ENCODE measurements around the gene ANXA3. TPM values are rescaled to one million over a fixed set of nuclear protein-coding genes. Genes with fewer than 3 reads are reported as not detected.
A peak's percentile ranks its signal among the peaks of the same experiment; 100 is the strongest.

ANXA3 gene
- total and polyA plus RNA-seq, 8 donors = 26.1 to 235 (median 151) TPM

DNA sequence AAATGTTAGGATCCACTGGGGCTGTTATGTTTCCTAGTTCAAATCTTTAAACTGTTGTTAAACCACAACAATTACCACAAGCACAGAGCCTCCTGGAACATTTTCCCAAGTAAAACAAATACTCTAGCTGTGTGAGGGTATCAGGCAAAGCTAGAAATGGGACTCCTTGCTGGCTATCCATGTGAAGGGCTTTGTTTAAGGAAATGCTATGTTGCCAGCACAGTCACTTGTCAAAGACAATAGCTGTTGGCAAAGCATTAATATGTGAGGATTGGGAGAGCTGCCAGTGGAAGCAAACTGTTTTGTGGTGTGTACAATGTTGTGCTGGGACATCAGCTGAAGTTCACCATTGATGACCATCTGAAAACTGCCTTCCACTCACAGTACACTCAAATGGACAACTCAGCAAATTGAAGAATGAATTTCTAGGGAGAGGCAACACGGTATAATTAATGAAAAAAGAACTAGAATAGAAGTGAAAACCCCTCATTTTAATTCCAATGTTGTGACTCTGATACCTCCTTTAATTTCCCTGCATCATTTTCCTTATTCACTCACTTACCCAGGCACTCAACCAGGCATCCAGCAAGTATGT is 100.8 kb downstream of the ANXA3 start:
- no peaks in the 10 kb centered on the region for H3K36me3 ChIP-seq
- H3K9me3 ChIP-seq = no peaks in the 10 kb centered on the region
- no peak overlapping the region for H3K4me3 ChIP-seq
- H3K27me3 ChIP-seq = no peaks in the 10 kb centered on the region
- H3K27ac ChIP-seq = peak overlapping the region in 1 of 5 donors; percentile 33
- intact Hi-C loops (cut with DNase I; ENCODE audit: low total_unique reads) = no loop called here
- peak in 1 of 2 donors; percentile 50 for DNase-seq
- 34 to 55% (median 50%) methylated on average over 1 of the region's 1 CpG for WGBS, 5 donors
- TF ChIP-seq EP300 (IDR thresholded peaks at IDR 0.05) (no peak), POLR2AphosphoS5 (IDR thresholded peaks at IDR 0.05) (no peak), POLR2A (IDR thresholded peaks at IDR 0.05) (no peak)
- TF ChIP-seq, protein P1, sequence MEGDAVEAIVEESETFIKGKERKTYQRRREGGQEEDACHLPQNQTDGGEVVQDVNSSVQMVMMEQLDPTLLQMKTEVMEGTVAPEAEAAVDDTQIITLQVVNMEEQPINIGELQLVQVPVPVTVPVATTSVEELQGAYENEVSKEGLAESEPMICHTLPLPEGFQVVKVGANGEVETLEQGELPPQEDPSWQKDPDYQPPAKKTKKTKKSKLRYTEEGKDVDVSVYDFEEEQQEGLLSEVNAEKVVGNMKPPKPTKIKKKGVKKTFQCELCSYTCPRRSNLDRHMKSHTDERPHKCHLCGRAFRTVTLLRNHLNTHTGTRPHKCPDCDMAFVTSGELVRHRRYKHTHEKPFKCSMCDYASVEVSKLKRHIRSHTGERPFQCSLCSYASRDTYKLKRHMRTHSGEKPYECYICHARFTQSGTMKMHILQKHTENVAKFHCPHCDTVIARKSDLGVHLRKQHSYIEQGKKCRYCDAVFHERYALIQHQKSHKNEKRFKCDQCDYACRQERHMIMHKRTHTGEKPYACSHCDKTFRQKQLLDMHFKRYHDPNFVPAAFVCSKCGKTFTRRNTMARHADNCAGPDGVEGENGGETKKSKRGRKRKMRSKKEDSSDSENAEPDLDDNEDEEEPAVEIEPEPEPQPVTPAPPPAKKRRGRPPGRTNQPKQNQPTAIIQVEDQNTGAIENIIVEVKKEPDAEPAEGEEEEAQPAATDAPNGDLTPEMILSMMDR (IDR thresholded peaks at IDR 0.05) = no peak
- peaks cover 0 to 16% (median 2%) of the 10 kb centered on the region in 4 donors for H3K4me1 ChIP-seq

DNA sequence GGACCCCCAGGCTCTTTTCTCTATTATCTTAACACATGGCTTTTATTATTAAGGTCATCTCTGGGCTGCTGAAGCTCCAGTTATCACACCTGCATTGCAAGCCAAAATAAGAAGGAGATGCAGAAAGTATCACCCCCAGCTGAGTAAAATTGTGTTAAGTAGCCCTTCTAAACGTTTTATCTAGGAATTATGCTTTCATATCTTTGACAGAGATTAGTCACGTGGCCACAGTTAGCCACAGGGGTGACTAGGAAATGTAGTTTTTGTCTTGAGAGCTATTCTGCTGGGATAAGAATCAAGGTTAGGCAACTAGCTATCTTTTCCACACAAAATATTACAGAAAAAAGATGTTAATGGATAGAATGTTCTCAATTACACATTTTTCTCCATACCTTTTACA is 102.1 kb downstream of the ANXA3 start:
- no peak for DNase-seq
- intact Hi-C loops (cut with DNase I; ENCODE audit: low total_unique reads) = no loop called here
- Histone ChIP-seq H3K4me3 (no peak overlapping the region), H3K4me1 (peaks cover 0 to 10% (median 2%) of the 10 kb centered on the region in 4 donors), H3K36me3 (no peaks in the 10 kb centered on the region), H3K27ac (no peak overlapping the region), H3K9me3 (no peaks in the 10 kb centered on the region), H3K27me3 (no peaks in the 10 kb centered on the region)
- WGBS, 5 donors = 7 to 23% (median 15%) methylated on average over 2 of the region's 2 CpGs
- TF ChIP-seq POLR2AphosphoS5 (IDR thresholded peaks at IDR 0.05) = no peak
- no peak for TF ChIP-seq EP300 (IDR thresholded peaks at IDR 0.05)
- TF ChIP-seq, protein P1 (IDR thresholded peaks at IDR 0.05) = no peak
- TF ChIP-seq POLR2A (IDR thresholded peaks at IDR 0.05) = no peak

GRCh38 chr4:78654807-78655206 is 103.2 kb downstream of the ANXA3 start:
- 0 to 67% (median 44%) methylated on average over 1 of the region's 1 CpG for WGBS, 5 donors
- Histone ChIP-seq H3K9me3 (no peaks in the 10 kb centered on the region), H3K4me1 (peaks cover 0 to 16% (median 3%) of the 10 kb centered on the region in 4 donors), H3K4me3 (no peak overlapping the region), H3K27ac (no peak overlapping the region), H3K36me3 (no peaks in the 10 kb centered on the region), H3K27me3 (no peaks in the 10 kb centered on the region)
- TF ChIP-seq, protein P1 (IDR thresholded peaks at IDR 0.05) = no peak
- TF ChIP-seq POLR2AphosphoS5 (IDR thresholded peaks at IDR 0.05) (no peak), POLR2A (IDR thresholded peaks at IDR 0.05) (no peak), EP300 (IDR thresholded peaks at IDR 0.05) (no peak)
- DNase-seq = peak in 1 of 2 donors; percentile 63
- intact Hi-C loops (cut with DNase I; ENCODE audit: low total_unique reads) = no loop called here

DNA sequence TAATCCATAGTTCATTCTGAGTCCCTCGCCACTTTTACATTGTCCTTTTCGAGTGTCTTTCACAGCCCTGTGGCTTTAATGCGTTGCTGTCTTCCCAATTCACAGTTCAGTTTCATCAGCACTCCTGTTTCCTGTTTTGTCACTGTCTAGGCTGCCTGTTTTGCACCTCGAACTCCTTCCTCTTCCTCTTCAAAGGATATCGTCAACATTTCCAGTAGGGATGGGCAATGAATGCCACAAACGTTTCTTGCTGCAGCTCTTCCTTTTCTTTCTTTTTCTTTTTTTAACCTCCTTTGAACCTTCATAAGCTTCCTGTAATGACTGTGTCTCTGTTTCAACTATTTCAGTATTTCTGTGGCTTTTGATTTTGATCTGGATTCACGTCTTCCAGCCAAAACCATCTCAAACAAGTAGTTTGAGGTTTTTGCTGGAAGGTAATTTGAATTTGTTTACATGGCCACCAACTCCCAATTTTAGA is 105.4 kb downstream of the ANXA3 start:
- Histone ChIP-seq H3K36me3 (no peaks in the 10 kb centered on the region), H3K9me3 (no peaks in the 10 kb centered on the region), H3K4me3 (no peak overlapping the region), H3K27me3 (no peaks in the 10 kb centered on the region), H3K4me1 (peaks cover 0 to 24% (median 6%) of the 10 kb centered on the region in 4 donors), H3K27ac (peak overlapping the region in 2 of 5 donors; percentile 45 to 63)
- intact Hi-C loops (cut with DNase I; ENCODE audit: low total_unique reads) = no loop called here
- DNase-seq = peak in 1 of 2 donors; percentile 37
- no peak for TF ChIP-seq POLR2AphosphoS5 (IDR thresholded peaks at IDR 0.05)
- TF ChIP-seq, protein P1 (IDR thresholded peaks at IDR 0.05) = no peak
- no peak for TF ChIP-seq EP300 (IDR thresholded peaks at IDR 0.05)
- TF ChIP-seq POLR2A (IDR thresholded peaks at IDR 0.05) = no peak
- 60 to 76% (median 67%) methylated on average over 7 of the region's 7 CpGs for WGBS, 5 donors

All from stomach (tissue), 9 donors.